Gastrocnemius medialis (tissue), 4 donors: ENCODE data around the gene EEF1AKMT2.

ENCODE experiments used
- POLR2A ChIP-seq, 2 donors: fragments of 450-650 bp; IDR thresholded peaks; one replicate each; pipeline ENCODE4 v1.6.1; 2017; ENCODE audit warnings: antibody characterized with exemption in 2 of 2, mild to moderate bottlenecking in 2 of 2, moderate library complexity in 2 of 2
- TF ChIP-seq, protein P1 (sequence below), 5 experiments: fragments of 450-650 bp in 3 of 5; fragments of 200-600 bp in 2 of 5; sonication (generic) in 2 of 5; IDR thresholded peaks in 4 of 5; conservative IDR thresholded peaks in 1 of 5; 1 replicate in 4 of 5; 2 replicates in 1 of 5; pipeline ENCODE4 v1.5.1; 2016 to 2019; ENCODE audit warnings: antibody characterized with exemption in 5 of 5, mild to moderate bottlenecking in 3 of 5, moderate library complexity in 3 of 5

DNA sequence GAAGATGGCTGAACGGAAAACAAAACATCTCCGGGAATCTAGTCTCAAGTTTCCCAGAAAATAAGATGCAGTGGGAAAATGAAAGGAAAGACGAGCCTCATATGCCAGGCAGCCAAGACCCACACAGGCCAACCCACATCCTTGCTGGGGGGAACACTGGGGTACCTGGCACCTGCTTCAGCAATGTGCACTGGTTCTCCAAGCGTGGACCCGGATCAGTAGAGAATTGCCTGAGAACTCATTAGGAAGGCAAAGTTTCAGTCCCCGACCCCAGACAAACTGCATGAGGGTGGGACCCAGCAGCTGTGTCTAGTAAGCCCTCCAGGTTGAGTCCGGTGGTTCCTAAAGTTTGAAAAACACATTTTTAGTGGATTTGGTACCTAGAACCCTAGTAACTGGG lies 65.9 kb downstream of the EEF1AKMT2 start:
- TF ChIP-seq, protein P1, sequence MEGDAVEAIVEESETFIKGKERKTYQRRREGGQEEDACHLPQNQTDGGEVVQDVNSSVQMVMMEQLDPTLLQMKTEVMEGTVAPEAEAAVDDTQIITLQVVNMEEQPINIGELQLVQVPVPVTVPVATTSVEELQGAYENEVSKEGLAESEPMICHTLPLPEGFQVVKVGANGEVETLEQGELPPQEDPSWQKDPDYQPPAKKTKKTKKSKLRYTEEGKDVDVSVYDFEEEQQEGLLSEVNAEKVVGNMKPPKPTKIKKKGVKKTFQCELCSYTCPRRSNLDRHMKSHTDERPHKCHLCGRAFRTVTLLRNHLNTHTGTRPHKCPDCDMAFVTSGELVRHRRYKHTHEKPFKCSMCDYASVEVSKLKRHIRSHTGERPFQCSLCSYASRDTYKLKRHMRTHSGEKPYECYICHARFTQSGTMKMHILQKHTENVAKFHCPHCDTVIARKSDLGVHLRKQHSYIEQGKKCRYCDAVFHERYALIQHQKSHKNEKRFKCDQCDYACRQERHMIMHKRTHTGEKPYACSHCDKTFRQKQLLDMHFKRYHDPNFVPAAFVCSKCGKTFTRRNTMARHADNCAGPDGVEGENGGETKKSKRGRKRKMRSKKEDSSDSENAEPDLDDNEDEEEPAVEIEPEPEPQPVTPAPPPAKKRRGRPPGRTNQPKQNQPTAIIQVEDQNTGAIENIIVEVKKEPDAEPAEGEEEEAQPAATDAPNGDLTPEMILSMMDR (IDR thresholded peaks at IDR 0.05 in 4 of 5, conservative IDR thresholded peaks at IDR 0.05 in 1 of 5), result no peak
- no peak for TF ChIP-seq POLR2A (IDR thresholded peaks at IDR 0.05)
